Measurements from ENCODE around the gene MCF2L. TPM values are rescaled to one million over a fixed set of nuclear protein-coding genes. Genes with fewer than 3 reads are reported as not detected.
"Not testable (repeated sequence)": the region's sequence is repeated elsewhere in the genome, so short reads cannot be mapped to it uniquely, and the experiment has no call there.

MCF2L gene
- total RNA-seq, 1 donor = 3.2 TPM

- no peak for DNase-seq (ENCODE audit: low read depth in 2 of 3, low spot score in 2 of 3)
Measured at GRCh38 chr13:113076681-113077401, 107.8 kb downstream of the MCF2L start.

- no peak for DNase-seq (ENCODE audit: low read depth in 2 of 3, low spot score in 2 of 3)
Measured at GRCh38 chr13:113077566-113077952, 108.5 kb downstream of the MCF2L start.

GRCh38 chr13:113077953-113078901 lies 109.2 kb downstream of the MCF2L start:
- DNase-seq (ENCODE audit: low read depth in 2 of 3, low spot score in 2 of 3) = no peak

GRCh38 chr13:113078902-113079780 lies 110.1 kb downstream of the MCF2L start:
- DNase-seq (ENCODE audit: low read depth in 2 of 3, low spot score in 2 of 3) = no peak

GRCh38 chr13:113079781-113080080 lies 110.7 kb downstream of the MCF2L start:
- DNase-seq (ENCODE audit: low read depth in 2 of 3, low spot score in 2 of 3) = not testable (repeated sequence)

- no peak for DNase-seq (ENCODE audit: low read depth in 2 of 3, low spot score in 2 of 3)
Measured at GRCh38 chr13:113080361-113080831, 111.4 kb downstream of the MCF2L start.

GRCh38 chr13:113080901-113081521 lies 112.0 kb downstream of the MCF2L start:
- no peak for DNase-seq (ENCODE audit: low read depth in 2 of 3, low spot score in 2 of 3)

GRCh38 chr13:113082198-113083021 lies 113.4 kb downstream of the MCF2L start:
- no peak for DNase-seq (ENCODE audit: low read depth in 2 of 3, low spot score in 2 of 3)

GRCh38 chr13:113083022-113083373 lies 114.0 kb downstream of the MCF2L start:
- DNase-seq (ENCODE audit: low read depth in 2 of 3, low spot score in 2 of 3) = no peak

GRCh38 chr13:113083402-113084061 lies 114.5 kb downstream of the MCF2L start:
- DNase-seq (ENCODE audit: low read depth in 2 of 3, low spot score in 2 of 3) = no peak

GRCh38 chr13:113084094-113084942 lies 115.3 kb downstream of the MCF2L start:
- DNase-seq (ENCODE audit: low read depth in 2 of 3, low spot score in 2 of 3) = no peak

GRCh38 chr13:113084943-113085540 lies 116.0 kb downstream of the MCF2L start:
- no peak for DNase-seq (ENCODE audit: low read depth in 2 of 3, low spot score in 2 of 3)

GRCh38 chr13:113086031-113086750 lies 117.2 kb downstream of the MCF2L start:
- DNase-seq (ENCODE audit: low read depth in 2 of 3, low spot score in 2 of 3) = no peak

GRCh38 chr13:113086991-113087922 lies 118.2 kb downstream of the MCF2L start:
- DNase-seq (ENCODE audit: low read depth in 2 of 3, low spot score in 2 of 3) = no peak

- DNase-seq (ENCODE audit: low read depth in 2 of 3, low spot score in 2 of 3) = no peak
Measured at GRCh38 chr13:113087923-113088690, 119.1 kb downstream of the MCF2L start.

All from hematopoietic multipotent progenitor cell (in vitro differentiated cells).